SK-N-SH (cell line): Measurements from ENCODE around the gene OGDH.

Source experiments
- RAD21 ChIP-seq: IDR thresholded peaks from 2 replicates; pipeline ENCODE4 v1.6.1; 2012; ENCODE audit warnings: mild to moderate bottlenecking, low read length
- TF ChIP-seq, protein P1 (sequence below): fragments of 200-600 bp; sonication (generic); IDR thresholded peaks from 2 replicates; pipeline ENCODE4 v1.6.1; 2017; ENCODE audit warnings: antibody characterized with exemption, mild to moderate bottlenecking, moderate library complexity

DNA sequence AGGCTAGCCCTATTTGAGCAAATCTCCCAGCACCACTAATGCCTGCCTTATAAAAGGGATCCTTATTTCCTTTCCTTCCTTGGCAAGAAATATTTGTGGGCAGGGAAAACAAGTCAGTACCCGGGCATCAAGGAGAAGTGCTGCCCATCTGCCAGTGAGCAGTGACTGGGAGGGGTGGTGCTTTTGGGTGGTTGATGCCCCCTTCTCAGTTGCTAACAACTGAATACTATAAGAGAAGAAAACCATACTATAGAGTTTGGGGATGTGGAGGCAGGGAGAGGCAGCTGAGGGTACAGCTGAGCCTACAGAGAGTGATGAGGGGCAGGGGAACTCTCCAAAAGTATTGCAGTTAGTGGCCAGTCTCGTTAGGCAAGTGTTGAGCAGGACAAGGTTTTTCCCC, 39.3 kb downstream of the OGDH start:
- TF ChIP-seq, protein P1, sequence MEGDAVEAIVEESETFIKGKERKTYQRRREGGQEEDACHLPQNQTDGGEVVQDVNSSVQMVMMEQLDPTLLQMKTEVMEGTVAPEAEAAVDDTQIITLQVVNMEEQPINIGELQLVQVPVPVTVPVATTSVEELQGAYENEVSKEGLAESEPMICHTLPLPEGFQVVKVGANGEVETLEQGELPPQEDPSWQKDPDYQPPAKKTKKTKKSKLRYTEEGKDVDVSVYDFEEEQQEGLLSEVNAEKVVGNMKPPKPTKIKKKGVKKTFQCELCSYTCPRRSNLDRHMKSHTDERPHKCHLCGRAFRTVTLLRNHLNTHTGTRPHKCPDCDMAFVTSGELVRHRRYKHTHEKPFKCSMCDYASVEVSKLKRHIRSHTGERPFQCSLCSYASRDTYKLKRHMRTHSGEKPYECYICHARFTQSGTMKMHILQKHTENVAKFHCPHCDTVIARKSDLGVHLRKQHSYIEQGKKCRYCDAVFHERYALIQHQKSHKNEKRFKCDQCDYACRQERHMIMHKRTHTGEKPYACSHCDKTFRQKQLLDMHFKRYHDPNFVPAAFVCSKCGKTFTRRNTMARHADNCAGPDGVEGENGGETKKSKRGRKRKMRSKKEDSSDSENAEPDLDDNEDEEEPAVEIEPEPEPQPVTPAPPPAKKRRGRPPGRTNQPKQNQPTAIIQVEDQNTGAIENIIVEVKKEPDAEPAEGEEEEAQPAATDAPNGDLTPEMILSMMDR = no peak
- no peak for TF ChIP-seq RAD21
